GM04504 (cell line): ENCODE results near the gene TTC3.
"Not testable (repeated sequence)": the region's sequence is repeated elsewhere in the genome, so short reads cannot be mapped to it uniquely, and the experiment has no call there.

Experiments used
- DNase-seq: peaks from one replicate; pipeline ENCODE4 v3.0.0-alpha.2; 2012; ENCODE audit warnings: low read depth

Gene TTC3, protein sequence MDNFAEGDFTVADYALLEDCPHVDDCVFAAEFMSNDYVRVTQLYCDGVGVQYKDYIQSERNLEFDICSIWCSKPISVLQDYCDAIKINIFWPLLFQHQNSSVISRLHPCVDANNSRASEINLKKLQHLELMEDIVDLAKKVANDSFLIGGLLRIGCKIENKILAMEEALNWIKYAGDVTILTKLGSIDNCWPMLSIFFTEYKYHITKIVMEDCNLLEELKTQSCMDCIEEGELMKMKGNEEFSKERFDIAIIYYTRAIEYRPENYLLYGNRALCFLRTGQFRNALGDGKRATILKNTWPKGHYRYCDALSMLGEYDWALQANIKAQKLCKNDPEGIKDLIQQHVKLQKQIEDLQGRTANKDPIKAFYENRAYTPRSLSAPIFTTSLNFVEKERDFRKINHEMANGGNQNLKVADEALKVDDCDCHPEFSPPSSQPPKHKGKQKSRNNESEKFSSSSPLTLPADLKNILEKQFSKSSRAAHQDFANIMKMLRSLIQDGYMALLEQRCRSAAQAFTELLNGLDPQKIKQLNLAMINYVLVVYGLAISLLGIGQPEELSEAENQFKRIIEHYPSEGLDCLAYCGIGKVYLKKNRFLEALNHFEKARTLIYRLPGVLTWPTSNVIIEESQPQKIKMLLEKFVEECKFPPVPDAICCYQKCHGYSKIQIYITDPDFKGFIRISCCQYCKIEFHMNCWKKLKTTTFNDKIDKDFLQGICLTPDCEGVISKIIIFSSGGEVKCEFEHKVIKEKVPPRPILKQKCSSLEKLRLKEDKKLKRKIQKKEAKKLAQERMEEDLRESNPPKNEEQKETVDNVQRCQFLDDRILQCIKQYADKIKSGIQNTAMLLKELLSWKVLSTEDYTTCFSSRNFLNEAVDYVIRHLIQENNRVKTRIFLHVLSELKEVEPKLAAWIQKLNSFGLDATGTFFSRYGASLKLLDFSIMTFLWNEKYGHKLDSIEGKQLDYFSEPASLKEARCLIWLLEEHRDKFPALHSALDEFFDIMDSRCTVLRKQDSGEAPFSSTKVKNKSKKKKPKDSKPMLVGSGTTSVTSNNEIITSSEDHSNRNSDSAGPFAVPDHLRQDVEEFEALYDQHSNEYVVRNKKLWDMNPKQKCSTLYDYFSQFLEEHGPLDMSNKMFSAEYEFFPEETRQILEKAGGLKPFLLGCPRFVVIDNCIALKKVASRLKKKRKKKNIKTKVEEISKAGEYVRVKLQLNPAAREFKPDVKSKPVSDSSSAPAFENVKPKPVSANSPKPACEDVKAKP (N-terminal part only)

DNA sequence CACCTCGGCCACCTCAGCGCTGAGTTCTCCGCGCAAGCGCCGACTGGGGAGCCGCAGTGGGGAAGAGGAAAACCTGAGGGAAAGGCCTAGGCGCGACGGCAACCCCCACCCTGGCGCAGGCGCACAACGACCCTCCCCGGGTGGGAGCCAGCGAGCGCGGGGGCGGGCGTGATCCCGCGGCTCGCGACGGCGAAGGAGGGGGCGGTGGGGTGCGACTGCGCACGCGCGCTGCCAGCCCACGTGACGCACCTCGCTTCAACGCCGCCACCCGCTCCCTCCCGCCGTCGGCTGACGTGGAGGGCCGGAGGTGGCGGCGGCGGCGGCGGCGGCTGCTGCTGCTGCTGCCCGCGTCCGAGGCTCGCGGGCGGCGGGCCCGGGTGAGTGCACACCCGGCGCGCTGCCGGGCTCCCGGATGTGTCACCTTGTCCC lies at the start of gene TTC3, which contains the start of gene PIGP:
Gene TTC3, plus strand, starts transcription at position 267 of the 429 bp plus-strand sequence. CDS start 14,004 bp downstream, outside the sequence.
Gene PIGP, minus strand, starts transcription at position 84 of the 429 bp plus-strand sequence. CDS start 556 bp downstream, outside the sequence.
- DNase-seq = peak; percentile 90

DNA sequence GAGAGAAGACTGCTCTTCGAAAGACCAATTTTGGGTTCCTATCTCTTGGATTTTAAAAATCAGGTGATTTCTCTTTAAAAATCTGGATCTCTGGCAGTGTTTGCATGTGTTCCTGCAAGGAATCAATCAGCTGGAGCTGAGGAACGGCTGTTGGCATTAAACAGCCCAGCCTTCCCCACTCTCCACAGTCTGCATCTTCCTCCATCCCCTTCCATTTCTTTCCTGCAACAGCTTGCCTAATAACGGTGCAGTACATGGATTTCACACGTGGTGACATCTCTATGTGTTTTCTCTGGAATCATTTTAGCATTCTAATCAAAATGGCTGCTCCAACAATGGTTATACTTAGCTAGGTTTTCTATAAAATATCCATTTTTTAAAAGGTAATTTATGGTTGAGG lies 46.6 kb upstream of the TTC3 start:
- no peak for DNase-seq

DNA sequence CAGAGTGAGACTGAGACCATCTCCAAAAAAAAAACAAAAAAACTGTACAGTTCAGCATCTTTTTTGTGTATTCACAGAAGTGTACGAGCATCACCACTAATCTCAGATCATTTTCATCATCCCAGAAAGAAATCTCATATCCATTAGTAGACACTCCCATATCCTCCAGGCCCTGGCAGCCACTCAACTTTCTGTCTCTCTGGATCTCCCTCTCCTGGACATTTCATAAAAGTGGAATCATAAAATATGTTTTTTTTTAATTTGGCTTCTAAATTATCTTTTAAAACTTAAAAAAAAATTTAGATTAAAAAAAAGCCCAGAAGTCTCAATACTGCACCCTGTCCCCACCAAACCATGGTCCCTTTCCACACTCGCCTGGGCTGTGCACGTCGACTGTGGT lies 44.5 kb upstream of the TTC3 start:
- DNase-seq = no peak

DNA sequence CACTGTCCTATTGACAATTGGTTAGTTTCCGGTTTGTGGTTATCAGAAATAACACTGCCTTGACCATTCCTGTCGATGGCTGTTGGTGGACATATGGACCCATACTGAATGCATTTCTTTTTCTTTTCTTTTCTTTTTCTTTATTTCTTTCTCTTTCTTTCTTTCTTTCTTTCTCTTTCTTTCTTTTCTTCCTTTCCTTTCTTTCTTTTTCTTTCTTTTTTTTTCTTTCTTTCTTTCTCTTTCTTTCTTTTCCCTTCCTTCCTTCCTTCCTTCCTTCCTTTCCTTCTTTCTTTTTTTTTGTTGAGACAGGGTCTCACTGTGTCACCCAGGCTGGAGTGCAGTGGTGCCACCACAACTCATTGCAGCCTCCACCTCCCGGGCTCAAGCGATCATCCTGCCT lies 42.2 kb upstream of the TTC3 start:
- no peak for DNase-seq

- DNase-seq = no peak
These were observed 40.8 kb upstream of the TTC3 start for GRCh38 chr21:37032293-37032692.

DNA sequence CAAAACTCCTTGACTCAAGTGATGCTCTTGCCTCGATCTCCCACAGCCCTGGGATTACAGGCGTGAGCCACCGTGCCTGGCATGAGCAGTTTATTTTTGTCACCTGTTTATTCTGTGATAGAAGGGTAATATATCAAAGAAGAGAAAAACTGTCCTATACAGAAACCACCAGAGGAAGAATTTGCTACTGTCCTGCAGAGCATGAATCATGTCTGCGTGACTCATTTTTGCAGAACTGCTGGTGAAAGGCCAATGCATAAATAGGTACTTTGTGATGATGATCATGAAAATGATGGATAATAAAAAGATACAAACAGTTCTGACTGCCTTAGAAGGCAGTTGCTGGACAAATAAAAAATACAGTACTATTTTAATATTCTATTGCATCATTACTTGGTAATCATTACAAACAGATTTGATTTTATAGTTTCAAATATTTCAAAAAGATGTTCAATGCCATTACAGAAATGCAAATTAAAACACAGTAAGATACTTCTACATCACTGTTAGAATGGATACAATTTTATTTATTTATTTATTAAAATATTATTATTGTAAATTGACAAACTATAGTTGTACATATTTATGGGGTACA lies 40.1 kb upstream of the TTC3 start:
- peak; percentile 51 for DNase-seq

GRCh38 chr21:37034394-37034793 lies 38.7 kb upstream of the TTC3 start:
- DNase-seq = not testable (repeated sequence)

DNA sequence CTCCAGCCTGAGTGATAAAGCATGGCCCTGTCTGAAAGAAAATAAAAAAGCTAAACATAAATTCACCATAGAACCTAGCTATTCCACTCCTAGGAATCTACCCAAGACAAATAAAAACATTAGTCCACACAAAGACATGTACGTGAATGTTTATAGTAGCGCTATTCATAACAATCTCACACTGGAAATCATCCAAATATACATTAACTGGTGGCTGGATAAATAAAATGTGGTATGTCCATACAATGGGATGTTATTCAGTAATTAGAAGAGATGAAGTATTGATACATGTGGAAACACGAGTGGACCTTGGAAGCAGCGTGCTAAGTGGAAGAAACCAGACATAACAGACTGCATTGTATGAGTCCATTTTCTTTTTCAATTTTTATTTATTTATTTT lies 36.9 kb upstream of the TTC3 start:
- DNase-seq = no peak

- DNase-seq = no peak
These were observed 33.5 kb upstream of the TTC3 start for GRCh38 chr21:37039411-37040075.

- DNase-seq = no peak
These were observed 32.8 kb upstream of the TTC3 start for GRCh38 chr21:37040212-37040611.

GRCh38 chr21:37041706-37042271 lies 31.3 kb upstream of the TTC3 start:
- no peak for DNase-seq

DNA sequence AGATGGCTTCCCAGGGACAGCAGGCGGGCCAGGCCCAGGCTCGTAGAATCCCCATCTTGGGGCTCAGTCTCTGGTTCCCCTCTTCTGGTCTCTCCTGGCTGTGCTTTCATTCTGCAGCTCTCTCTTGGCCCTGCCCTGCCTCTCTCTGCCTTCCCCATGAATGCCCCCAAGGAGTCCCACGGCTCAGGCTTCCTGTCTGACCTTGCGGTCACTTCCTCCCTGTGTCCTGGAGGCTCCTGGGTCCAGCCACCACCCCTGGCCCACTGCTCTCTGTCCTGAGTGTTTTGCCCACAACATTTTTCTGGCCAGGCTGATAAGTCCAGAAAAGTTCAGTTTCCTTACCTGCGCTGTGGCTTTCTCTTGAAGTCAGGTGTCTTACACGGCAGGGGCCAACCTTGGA lies 29.2 kb upstream of the TTC3 start:
- DNase-seq = no peak

DNA sequence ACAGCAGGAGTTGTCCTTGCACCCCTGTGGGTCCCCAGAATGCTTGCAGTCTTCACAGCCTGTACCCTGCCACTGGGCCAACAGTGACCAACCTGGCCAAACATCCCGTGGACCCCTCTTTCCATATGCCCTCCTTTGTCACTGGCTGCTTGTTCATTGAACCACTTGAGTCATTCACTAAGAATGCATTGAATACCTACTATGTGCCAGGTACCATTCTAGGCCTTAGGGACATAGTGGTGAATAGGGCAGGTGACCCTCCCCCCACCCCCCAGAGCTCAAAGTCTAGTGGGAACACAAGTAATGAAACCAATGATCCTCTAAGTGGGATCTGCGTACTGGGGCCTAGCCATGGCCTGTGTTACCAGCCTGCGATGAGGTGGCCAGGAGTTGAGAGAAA lies 28.4 kb upstream of the TTC3 start:
- DNase-seq = no peak

DNA sequence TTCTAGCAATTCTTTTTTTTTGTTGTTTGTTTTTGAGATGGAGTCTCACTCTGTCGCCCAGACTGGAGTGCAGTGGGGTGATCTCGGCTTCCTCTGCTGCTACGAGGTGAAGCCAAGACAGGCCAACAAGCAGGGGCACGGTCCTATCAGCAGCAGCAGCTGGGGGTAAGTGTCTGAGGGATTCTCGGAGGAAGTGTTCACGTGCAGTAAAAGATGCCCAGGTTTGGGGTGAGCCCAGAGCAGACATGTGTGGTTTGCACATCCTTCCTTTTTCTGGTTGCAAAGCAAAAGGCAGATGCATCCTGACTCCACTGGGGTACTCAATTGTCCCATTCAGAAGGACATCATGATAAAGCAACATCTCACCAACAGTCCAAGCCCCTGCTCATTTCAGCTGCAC lies 27.9 kb upstream of the TTC3 start:
- no peak for DNase-seq

- no peak for DNase-seq
These were observed 27.5 kb upstream of the TTC3 start for GRCh38 chr21:37045556-37045955.

GRCh38 chr21:37047079-37047478 lies 26.0 kb upstream of the TTC3 start:
- no peak for DNase-seq

DNA sequence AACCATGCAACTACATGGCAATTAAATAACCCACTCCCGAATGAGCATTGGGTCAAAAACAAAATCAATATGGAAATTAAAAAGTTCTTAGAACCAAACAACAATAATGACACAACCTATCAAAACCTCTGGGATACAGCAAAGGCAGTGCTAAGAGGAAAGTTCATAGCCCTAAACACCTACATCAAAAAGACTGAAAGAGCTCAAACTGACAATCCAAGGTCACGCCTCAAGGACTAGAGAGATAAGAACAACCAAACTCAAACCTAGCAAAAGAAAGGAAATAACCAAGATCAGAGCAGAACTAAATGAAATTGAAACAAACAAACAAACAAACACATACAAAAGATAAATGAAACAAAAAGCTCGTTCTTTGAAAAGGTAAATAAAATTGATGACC lies 23.3 kb upstream of the TTC3 start:
- not testable (repeated sequence) for DNase-seq

DNA sequence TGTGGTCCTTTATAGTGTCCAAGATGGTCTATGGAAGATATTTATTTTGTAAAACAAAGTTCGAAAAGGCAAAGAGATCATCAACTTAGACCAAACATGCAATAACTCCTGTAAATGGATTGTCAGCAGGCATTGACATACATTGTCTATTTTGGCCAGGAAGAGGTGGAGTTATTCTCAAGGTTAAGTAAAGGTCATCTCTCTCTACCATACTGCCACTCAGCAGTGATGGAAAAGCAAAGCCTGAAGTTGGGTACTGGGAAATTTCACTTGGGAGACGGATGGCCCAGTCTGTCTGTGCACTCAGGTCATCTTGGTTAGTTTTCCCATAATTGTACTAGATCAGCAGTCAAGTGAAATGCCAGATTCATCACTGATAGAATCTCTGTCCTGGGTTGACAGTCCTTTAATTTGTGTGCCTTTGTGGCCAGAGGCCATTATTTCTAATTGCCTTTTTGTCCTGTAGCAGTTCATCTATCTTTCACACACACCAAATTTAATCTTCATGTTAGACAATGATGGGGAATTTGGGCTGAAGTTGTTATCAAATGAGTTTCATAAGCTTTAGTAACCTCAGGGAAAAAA lies 17.7 kb upstream of the TTC3 start:
- DNase-seq = no peak

- no peak for DNase-seq
These were observed 15.4 kb upstream of the TTC3 start for GRCh38 chr21:37057614-37058013.

DNA sequence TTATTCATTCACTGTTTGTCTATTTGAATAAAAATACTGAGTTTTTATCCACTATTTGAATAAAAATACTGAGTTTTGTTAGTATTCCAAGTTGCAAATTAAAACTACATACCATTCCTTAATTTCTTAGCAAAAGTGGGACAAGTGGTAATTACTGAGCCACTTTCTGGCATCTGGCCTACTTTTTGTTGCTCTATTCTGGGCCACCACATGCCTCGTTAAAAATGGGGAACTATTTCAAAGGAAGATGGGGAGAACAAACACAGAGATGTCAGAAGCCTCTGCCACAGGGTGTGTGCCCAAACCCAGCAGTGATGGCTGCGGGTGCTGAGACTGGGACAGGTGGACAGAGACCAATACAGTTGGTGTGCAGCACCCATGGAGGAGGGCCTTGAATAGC lies 14.8 kb upstream of the TTC3 start:
- no peak for DNase-seq
